Uterine smooth muscle cell (primary cell): Measurements from ENCODE around the gene C12orf76. TPM values are rescaled to one million over a fixed set of nuclear protein-coding genes. Genes with fewer than 3 reads are reported as not detected.

Experiments used
- total RNA-seq: library from RNA; depleted of rRNA; stranded (reverse); fragments of >200 nt; gene quantifications from 2 replicates; pipeline ENCODE4 v1.2.3, GENCODE V29; 2014

The C12orf76 gene, protein sequence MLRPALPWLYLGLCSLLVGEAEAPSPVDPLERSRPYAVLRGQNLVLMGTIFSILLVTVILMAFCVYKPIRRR
- total RNA-seq: 10.2 and 18.2 TPM in 2 replicates

DNA sequence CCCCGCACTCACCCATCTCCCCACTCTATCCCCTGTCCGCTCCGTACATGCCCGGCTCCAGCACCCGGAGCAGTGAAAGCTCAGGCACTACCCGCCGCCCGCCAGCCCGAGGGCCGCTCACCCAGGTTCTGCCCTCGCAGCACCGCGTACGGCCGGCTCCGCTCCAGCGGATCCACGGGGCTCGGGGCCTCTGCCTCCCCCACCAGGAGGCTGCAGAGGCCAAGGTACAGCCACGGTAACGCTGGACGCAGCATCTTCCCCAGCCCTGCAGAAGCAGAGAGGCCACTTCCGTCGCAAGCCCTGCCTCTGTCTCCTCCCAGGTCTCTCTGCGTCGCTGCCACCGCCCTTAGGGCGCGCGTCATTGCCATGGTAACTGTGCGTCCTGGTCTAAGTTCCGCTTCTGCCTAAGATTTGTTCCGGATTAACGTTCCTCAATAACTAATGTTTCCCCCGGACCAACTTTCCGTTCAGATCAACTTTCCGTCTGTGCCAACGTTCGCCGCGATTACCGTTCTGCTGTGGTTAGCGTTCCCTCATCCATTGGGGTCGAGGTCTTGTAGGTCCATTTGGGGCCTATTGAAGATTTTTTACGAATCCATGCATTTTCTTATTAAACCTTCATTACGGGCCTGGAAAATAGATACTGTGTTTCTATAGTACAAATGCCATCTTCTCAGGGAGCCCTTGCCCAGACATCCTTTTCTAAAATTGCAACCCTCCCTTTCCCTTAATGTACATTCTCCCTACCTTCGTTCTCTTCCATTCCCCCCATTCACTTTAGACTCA is at the start of gene C12orf76:
TSS of gene C12orf76 (minus strand) at position 281 of the 786 bp plus-strand sequence. CDS start at position 254, 27 bp downstream.

DNA sequence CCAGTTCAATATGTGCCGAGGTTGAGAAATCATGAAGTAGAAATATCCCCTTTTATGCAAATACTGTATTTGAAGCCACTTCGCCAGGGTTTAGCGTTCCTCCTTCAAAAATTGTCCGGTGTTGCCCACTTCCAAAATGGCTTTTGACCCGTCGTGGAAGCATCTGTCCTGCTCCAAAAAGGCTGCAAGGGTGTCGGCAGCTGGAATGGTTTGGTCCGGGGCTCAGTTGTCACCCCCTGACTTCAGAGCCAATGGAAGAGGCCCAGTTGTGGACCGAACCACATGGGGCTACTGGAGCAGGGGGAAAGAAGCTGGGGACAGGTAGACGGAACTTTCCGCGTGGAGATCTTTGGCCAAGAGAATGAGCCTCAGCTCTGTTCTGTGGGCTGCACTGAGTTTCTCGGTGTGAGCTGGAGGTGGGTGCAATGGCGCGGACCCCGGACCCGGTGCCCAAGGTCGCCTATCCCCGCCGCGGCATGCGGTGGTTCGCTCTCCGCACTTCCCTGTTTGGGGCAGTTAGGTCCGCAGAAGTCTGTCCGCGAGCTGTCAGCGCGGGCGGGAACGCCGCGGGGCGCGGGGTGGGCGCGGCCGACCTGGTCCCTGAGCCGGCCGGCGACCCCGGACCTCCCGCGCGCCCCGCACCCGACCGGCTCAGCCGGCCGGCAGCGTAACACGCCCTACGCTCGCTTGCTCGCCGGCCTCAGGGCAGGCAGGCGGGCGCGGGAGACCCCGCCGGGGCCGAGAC is 49.2 kb downstream of the C12orf76 start, which contains the start of gene ANKRD13A:
TSS of gene ANKRD13A (plus strand) at position 527 of the 745 bp plus-strand sequence. CDS start 259 bp downstream, outside the sequence.

DNA sequence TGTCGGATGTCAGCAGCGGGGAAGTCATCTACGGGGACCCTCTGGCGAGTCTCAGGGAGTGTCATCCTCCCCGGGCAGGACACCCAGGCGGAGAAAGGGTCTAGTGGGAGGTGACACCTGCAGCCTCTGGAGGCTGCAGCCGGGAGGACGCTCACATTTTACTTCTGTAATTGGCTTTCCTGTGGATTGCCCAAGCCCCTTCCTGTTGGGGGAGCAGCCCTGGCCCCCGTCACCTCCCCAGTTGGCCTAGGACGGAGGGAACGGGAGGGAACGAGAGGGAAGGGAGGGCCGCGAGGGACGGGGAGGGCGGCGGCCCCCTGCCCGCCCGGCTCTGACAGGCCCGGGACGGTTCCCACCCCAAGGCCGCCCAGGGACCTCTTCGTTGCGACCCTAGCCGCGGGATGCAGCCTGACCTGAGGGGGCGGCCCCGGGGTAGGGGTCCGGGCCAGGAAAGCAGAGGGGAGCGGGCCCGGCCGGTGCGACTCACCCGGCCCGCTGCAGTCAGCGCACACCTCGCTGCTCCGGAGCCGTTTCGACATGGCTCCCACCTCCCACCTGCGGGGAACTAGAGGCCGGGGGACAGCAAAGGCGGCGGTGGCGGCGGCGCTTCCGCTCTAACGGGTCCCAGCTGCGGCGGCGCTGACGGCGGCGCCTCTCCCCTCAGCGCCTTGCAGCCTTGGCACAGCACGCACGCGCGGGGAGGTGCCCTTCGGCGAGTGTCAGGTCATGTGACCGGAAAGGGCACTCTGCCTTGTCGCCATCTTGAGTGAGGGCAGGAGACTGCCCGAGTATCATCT is 52.4 kb downstream of the C12orf76 start, which contains the start of gene GIT2:
TSS of gene GIT2 (minus strand) at position 683 of the 797 bp plus-strand sequence. CDS start at position 539, 144 bp downstream.

Other genes starting within 250 kb of the C12orf76 start
- 0.66 and 2.2 TPM in 2 replicates for gene TRPV4, start 215.1 kb downstream of the C12orf76 start, total RNA-seq
- 42.0 and 82.8 TPM in 2 replicates for gene GLTP, start 168.0 kb downstream of the C12orf76 start, total RNA-seq
- 10.2 and 14.8 TPM in 2 replicates for gene TCHP, start 148.2 kb downstream of the C12orf76 start, total RNA-seq
- 36.6 and 44.8 TPM in 2 replicates for gene GIT2, start 52.2 kb downstream of the C12orf76 start, total RNA-seq
- gene ANKRD13A, start 49.1 kb downstream of the C12orf76 start, total RNA-seq: 108 and 201 TPM in 2 replicates
- 24.8 and 25.1 TPM in 2 replicates for gene IFT81, start 75.8 kb upstream of the C12orf76 start, total RNA-seq
- 170 and 243 TPM in 2 replicates for gene ATP2A2, start 232.7 kb upstream of the C12orf76 start, total RNA-seq